Breast epithelium (tissue), 3 donors: ENCODE results near the gene ADAM33.

Source experiments
- POLR2A ChIP-seq: fragments of 450-650 bp; IDR thresholded peaks from one replicate; pipeline ENCODE4 v1.6.1; 2016; ENCODE audit warnings: antibody characterized with exemption, mild to moderate bottlenecking, moderate library complexity
- POLR2AphosphoS5 ChIP-seq, 3 donors: sonication (generic); formaldehyde crosslinking; IDR thresholded peaks; one replicate each; pipeline ENCODE4 v1.6.1; 2017; ENCODE audit warnings: antibody characterized with exemption in 3 of 3
- TF ChIP-seq, protein P1 (sequence below), 3 donors: fragments of 450-650 bp; IDR thresholded peaks; one replicate each; pipeline ENCODE4 v1.5.1; 2016 to 2017; ENCODE audit warnings: antibody characterized with exemption in 3 of 3, mild to moderate bottlenecking in 3 of 3, moderate library complexity in 3 of 3

DNA sequence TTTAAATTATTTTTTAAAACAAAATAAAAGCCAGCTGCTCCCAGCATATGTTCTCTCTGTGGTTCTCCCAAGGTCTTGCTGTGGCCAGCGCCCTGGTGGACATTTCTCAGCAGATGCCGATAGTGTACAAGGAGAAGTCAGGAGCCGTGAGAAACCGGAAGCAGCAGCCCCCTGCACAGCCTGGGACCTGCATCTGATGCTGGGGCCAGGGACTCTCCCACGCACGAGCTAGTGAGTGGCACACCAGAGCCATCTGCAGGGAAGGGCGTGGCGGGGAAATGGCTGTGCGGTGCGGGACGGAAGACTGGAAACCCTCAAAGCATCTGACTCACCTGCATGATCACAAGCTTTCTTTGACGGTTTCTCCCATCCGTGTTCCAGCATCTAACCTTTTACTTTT, 35.2 kb downstream of the ADAM33 start:
- TF ChIP-seq, protein P1, sequence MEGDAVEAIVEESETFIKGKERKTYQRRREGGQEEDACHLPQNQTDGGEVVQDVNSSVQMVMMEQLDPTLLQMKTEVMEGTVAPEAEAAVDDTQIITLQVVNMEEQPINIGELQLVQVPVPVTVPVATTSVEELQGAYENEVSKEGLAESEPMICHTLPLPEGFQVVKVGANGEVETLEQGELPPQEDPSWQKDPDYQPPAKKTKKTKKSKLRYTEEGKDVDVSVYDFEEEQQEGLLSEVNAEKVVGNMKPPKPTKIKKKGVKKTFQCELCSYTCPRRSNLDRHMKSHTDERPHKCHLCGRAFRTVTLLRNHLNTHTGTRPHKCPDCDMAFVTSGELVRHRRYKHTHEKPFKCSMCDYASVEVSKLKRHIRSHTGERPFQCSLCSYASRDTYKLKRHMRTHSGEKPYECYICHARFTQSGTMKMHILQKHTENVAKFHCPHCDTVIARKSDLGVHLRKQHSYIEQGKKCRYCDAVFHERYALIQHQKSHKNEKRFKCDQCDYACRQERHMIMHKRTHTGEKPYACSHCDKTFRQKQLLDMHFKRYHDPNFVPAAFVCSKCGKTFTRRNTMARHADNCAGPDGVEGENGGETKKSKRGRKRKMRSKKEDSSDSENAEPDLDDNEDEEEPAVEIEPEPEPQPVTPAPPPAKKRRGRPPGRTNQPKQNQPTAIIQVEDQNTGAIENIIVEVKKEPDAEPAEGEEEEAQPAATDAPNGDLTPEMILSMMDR (IDR thresholded peaks at IDR 0.05), result no peak
- no peak for TF ChIP-seq POLR2AphosphoS5 (IDR thresholded peaks at IDR 0.05)
- no peak for TF ChIP-seq POLR2A
